Thymus (tissue), 14 donors: ENCODE measurements around the gene XPNPEP2. TPM values are rescaled to one million over a fixed set of nuclear protein-coding genes. Genes with fewer than 3 reads are reported as not detected.

Experiments used
- DNase-seq, 9 donors: peaks; one replicate each; pipeline ENCODE4 v3.0.0-alpha.2; 2013; ENCODE audit warnings: low spot score in 9 of 9, low read depth in 6 of 9, missing footprints in 1 of 9
- H3K27ac ChIP-seq, 2 donors: one replicate each; pipeline ENCODE4 v1.5.1; 2013; ENCODE audit warnings: control low read depth in 1 of 2, low read depth in 1 of 2, low read length in 1 of 2, mild to moderate bottlenecking in 1 of 2, moderate library complexity in 1 of 2
- H3K27me3 ChIP-seq, 2 donors: one replicate each; pipeline ENCODE4 v1.5.1; 2013; ENCODE audit warnings: low read length in 1 of 2; ENCODE audit not compliant: control insufficient read depth in 2 of 2, insufficient read depth in 1 of 2
- H3K36me3 ChIP-seq, 2 donors: one replicate each; pipeline ENCODE4 v1.5.1; 2013; ENCODE audit warnings: low read length in 1 of 2, mild to moderate bottlenecking in 1 of 2, moderate library complexity in 1 of 2; ENCODE audit not compliant: control insufficient read depth in 2 of 2, insufficient read depth in 2 of 2
- H3K4me1 ChIP-seq, 2 donors: one replicate each; pipeline ENCODE4 v1.5.1; 2013; ENCODE audit warnings: low read length in 2 of 2; ENCODE audit not compliant: control insufficient read depth in 2 of 2, insufficient read depth in 2 of 2
- H3K4me3 ChIP-seq, 2 donors: one replicate each; pipeline ENCODE4 v1.5.1; 2013; ENCODE audit warnings: low read length in 2 of 2, control low read depth in 1 of 2, mild to moderate bottlenecking in 1 of 2
- H3K9me3 ChIP-seq, 2 donors: one replicate each; pipeline ENCODE4 v1.5.1; 2013; ENCODE audit warnings: low read length in 1 of 2, mild to moderate bottlenecking in 1 of 2; ENCODE audit not compliant: control insufficient read depth in 2 of 2, insufficient read depth in 1 of 2
- WGBS: extraction: QIAGEN DNeasy Blood & Tissue Kit; methylation state at CpG from one replicate; pipeline ENCODE4 v1.1.7; 2013; 5-methylcytosine and 5-hydroxymethylcytosine counted together
- long read RNA-seq, 10 donors: transcript quantifications; one replicate each; lab custom pipeline, GENCODE V29; 2026
- polyA plus RNA-seq: library from polyadenylated mRNA; stranded (reverse); fragments of 200-250 nt; gene quantifications from one replicate; pipeline ENCODE4 v1.2.3, GENCODE V29; 2013
- total RNA-seq: library from RNA; stranded (reverse); fragments of 120-200 nt; gene quantifications from one replicate; pipeline ENCODE4 v1.2.4, GENCODE V29; 2013
- donor health status: healthy.

XPNPEP2 gene
- 0.90 TPM for total RNA-seq
- polyA plus RNA-seq: 0.62 TPM
- long read RNA-seq, donor 1: 0 reads
- long read RNA-seq, donor 2: 0 reads
- long read RNA-seq, donor 3: 0 reads
- long read RNA-seq, donor 4: 0 reads
- long read RNA-seq, donor 5, partial matches to known transcripts: 0 of 3 reads
- long read RNA-seq, donor 5, other reads (novel, unspliced or antisense): 0 of 3 reads
- long read RNA-seq, donor 6: 0 reads
- long read RNA-seq, donor 7: 0 reads
- long read RNA-seq, donor 8: 0 reads
- long read RNA-seq, donor 9: 0 reads
- long read RNA-seq, donor 10: 0 reads

GRCh38 chrX:129738466-129739308 is at the start of gene XPNPEP2:
TSS of gene XPNPEP2 (plus strand) at chrX:129738979. CDS start at chrX:129739214, 235 bp downstream.
- peak within 1 kb of the TSS in 1 of 2 donors; percentile 45 for H3K27ac ChIP-seq
- 83% methylated on average over 13 of the region's 13 CpGs for WGBS
- H3K4me3 ChIP-seq: no peak within 1 kb of the TSS
- H3K27me3 ChIP-seq: no peaks in the 10 kb centered on the region
- no peaks in the 10 kb centered on the region for H3K9me3 ChIP-seq
- DNase-seq: no peak
- no peaks in the 10 kb centered on the region for H3K36me3 ChIP-seq
- peaks cover 29 to 85% of the 10 kb centered on the region in 2 donors for H3K4me1 ChIP-seq

GRCh38 chrX:129689796-129690195 is 49.0 kb upstream of the XPNPEP2 start:
- no peaks in the 10 kb centered on the region for H3K27me3 ChIP-seq
- DNase-seq: no peak
- 77% methylated on average over 5 of the region's 5 CpGs for WGBS
- H3K4me3 ChIP-seq: no peak overlapping the region
- no peaks in the 10 kb centered on the region for H3K36me3 ChIP-seq
- H3K4me1 ChIP-seq: no peaks in the 10 kb centered on the region
- H3K9me3 ChIP-seq: no peaks in the 10 kb centered on the region
- no peak overlapping the region for H3K27ac ChIP-seq

GRCh38 chrX:129690435-129690834 is 48.3 kb upstream of the XPNPEP2 start:
- Histone ChIP-seq H3K27me3 (no peaks in the 10 kb centered on the region), H3K9me3 (no peaks in the 10 kb centered on the region), H3K4me1 (no peaks in the 10 kb centered on the region), H3K4me3 (no peak overlapping the region), H3K36me3 (no peaks in the 10 kb centered on the region), H3K27ac (no peak overlapping the region)
- DNase-seq: no peak
- whole genome bisulfite sequencing: 93% methylated on average over 10 of the region's 10 CpGs

GRCh38 chrX:129693354-129693753 is 45.4 kb upstream of the XPNPEP2 start:
- Histone ChIP-seq H3K4me1 (peaks cover 0 to 10% of the 10 kb centered on the region in 2 donors), H3K9me3 (no peaks in the 10 kb centered on the region), H3K27ac (no peak overlapping the region), H3K36me3 (no peaks in the 10 kb centered on the region), H3K27me3 (no peaks in the 10 kb centered on the region), H3K4me3 (no peak overlapping the region)
- DNase-seq: no peak
- 96% methylated on average over 3 of the region's 3 CpGs for WGBS

GRCh38 chrX:129694805-129695204 is 44.0 kb upstream of the XPNPEP2 start:
- peaks cover 0 to 10% of the 10 kb centered on the region in 2 donors for H3K4me1 ChIP-seq
- H3K27me3 ChIP-seq: no peaks in the 10 kb centered on the region
- DNase-seq: no peak
- no peak overlapping the region for H3K4me3 ChIP-seq
- no peaks in the 10 kb centered on the region for H3K36me3 ChIP-seq
- 97% methylated on average over 5 of the region's 5 CpGs for WGBS
- H3K9me3 ChIP-seq: no peaks in the 10 kb centered on the region
- H3K27ac ChIP-seq: no peak overlapping the region

- no peak for DNase-seq
- Histone ChIP-seq H3K27ac (no peak overlapping the region), H3K9me3 (no peaks in the 10 kb centered on the region), H3K4me1 (peaks cover 0 to 10% of the 10 kb centered on the region in 2 donors), H3K36me3 (no peaks in the 10 kb centered on the region), H3K27me3 (no peaks in the 10 kb centered on the region), H3K4me3 (no peak overlapping the region)
- WGBS: 80% methylated on average over 6 of the region's 6 CpGs
These were observed 43.2 kb upstream of the XPNPEP2 start for GRCh38 chrX:129695535-129695934.

GRCh38 chrX:129695937-129696336 is 42.8 kb upstream of the XPNPEP2 start:
- H3K4me3 ChIP-seq: no peak overlapping the region
- no peak overlapping the region for H3K27ac ChIP-seq
- H3K4me1 ChIP-seq: peaks cover 0 to 10% of the 10 kb centered on the region in 2 donors
- 94% methylated on average over 8 of the region's 8 CpGs for WGBS
- H3K9me3 ChIP-seq: no peaks in the 10 kb centered on the region
- no peak for DNase-seq
- H3K36me3 ChIP-seq: no peaks in the 10 kb centered on the region
- H3K27me3 ChIP-seq: no peaks in the 10 kb centered on the region

- Histone ChIP-seq H3K27me3 (no peaks in the 10 kb centered on the region), H3K27ac (no peak overlapping the region), H3K36me3 (no peaks in the 10 kb centered on the region), H3K9me3 (no peaks in the 10 kb centered on the region), H3K4me1 (peaks cover 0 to 10% of the 10 kb centered on the region in 2 donors), H3K4me3 (no peak overlapping the region)
- DNase-seq: no peak
- WGBS: 85% methylated on average over 8 of the region's 8 CpGs
These were observed 42.2 kb upstream of the XPNPEP2 start for GRCh38 chrX:129696463-129697155.
